ENCODE data around the gene MGAT5.

Gene MGAT5

DNA sequence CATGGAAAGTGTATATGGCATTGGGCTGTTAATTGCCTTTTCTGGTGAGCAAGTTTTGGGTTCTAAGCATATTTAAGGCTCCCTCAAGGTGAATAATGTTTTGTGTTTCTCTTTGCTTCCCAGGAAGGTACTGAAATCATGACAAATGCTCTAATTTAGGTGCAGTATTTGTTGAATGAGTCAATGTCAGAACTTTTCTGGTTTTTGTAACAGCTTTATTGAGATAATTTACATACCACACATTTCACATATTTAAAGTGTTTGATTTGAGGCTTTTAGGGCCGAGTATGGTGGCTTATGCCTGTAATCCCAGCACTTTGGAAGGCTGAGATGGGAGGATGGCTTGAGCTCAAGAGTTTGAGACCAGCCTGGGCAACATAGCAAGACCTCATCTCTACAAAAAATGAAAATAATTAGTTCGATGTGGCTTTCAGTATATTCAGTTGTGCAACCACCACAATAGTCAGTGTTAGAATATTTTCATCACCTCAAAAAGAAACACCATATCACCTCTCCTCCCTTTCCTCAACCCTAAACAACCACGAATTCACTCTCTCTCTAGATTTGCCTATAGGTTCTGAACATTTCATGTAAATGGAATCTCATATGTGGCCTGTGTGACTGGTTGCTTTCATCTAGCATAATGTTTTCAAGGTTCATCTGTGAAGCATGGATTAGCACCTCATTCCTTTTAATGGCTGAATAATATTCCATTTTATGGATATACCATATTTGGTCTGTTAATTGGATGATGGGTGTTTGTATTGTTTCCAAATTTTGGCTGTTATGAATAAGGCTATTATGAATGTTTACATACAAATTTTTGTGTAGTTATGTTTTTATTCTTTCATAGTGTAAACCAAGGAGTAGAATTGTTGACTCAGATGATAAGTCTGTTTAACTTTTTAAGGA is 54.9 kb downstream of the MGAT5 start:
- no peak for DNase-seq

DNA sequence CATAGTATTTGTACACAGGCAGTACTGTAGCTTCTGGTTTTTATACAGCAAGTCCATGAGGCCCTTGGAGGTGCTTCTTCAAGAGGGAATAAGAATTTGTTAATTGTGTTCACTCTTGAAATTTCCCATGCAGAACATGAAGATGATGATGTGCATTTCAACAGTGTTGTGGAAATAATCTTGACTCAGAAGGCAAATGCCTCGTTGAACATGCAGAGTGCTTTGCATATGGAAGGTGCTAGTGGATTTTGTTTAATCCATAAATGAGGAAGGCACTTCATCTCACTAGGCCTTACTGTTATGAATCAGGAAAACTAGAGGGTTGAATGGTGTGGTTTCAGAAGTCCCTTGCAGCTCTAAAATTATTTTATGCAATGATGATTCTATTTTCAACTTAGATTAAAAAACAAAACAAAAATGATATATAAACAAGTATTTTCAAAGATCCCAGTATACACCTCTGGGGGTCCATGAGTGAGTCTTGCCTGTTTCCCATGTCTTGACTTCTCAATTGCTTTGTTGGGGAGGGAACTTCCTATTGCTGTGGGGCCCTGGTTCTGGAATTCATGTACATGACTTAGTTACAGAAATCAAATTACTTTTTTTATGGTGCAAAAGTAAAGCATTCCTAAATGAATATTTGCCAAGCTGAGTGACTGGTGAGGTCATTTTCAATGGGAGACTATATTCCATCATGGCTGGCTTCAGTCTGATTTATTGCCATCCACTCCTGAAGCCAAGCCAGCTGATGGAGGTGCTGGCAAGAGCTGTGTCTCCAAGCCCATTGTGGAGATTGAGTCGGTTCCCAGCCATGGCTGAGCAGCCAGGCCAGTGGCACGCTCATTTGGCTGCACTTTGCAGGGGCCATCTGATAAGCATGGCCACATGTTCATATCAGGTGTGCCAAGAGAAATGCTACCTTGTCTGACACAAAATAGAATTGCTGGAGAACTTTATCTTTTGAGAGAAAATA is 56.5 kb downstream of the MGAT5 start:
- no peak for DNase-seq

- DNase-seq = peak; percentile 17
Measured at GRCh38 chr2:134312482-134312881, 58.6 kb downstream of the MGAT5 start.

DNA sequence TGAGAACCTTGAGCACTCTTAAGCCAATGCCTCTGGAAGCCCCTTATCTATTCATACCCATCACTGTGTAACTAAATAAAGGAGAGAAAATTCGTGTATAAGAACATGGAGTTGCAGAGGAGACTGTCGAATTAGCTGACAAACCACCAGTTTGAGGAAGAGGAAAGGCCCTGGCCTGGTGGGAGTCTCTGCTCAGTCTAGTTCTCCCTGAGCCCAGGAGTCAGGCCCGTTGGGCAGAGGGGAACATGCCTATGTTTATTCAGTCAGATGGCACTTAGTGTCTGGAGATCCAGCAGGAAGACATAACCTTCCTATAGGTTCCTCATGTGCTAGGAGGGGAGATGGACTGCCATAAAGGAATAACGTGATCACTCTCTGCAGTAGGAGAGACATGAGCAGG is 60.3 kb downstream of the MGAT5 start:
- DNase-seq = no peak

GRCh38 chr2:134314681-134315368 is 61.0 kb downstream of the MGAT5 start:
- DNase-seq = no peak

- no peak for DNase-seq
Measured at GRCh38 chr2:134315471-134315870, 61.6 kb downstream of the MGAT5 start.

- no peak for DNase-seq
Measured at GRCh38 chr2:134319596-134320254, 65.9 kb downstream of the MGAT5 start.

DNA sequence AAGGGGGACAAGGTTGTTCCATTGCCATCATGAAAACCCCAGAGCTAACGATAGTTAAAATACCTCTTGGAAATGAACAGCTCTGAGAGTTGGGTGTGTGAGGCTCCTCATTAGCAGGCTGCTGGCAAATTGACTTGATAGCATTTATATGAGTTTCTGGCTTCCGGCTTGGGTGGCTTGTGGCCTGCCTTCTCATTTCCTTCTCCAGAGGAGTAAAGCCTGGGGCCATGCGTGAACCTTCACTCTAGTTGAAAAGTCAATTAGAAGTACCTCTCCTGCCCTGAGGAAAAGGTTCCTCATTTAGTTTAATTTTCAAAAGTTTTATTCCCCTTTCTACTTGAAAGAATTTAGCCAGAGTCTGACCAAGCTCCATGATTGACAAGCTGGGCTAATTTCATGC is 67.1 kb downstream of the MGAT5 start:
- DNase-seq = no peak

- no peak for DNase-seq
Measured at GRCh38 chr2:134323777-134324176, 69.9 kb downstream of the MGAT5 start.

- DNase-seq = no peak
Measured at GRCh38 chr2:134324430-134324829, 70.6 kb downstream of the MGAT5 start.

DNA sequence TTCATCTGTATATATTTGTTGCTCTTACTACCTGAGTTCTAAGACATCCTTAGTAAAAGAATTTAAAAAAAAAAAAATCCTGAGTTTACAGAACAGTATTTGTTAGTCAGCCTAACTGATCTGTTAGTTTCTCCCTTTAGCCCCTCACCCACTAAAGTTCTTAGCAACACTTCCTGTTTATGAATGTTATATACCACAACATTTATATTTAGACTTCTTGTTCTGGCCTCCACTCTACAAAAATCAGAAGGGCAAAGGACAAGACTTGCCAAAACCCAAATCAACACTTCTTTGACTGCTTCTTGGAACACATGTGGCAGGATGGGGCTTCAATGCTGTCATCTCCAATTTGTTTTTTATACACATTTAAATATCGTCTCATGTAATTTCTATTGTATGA is 71.1 kb downstream of the MGAT5 start:
- DNase-seq = no peak

DNA sequence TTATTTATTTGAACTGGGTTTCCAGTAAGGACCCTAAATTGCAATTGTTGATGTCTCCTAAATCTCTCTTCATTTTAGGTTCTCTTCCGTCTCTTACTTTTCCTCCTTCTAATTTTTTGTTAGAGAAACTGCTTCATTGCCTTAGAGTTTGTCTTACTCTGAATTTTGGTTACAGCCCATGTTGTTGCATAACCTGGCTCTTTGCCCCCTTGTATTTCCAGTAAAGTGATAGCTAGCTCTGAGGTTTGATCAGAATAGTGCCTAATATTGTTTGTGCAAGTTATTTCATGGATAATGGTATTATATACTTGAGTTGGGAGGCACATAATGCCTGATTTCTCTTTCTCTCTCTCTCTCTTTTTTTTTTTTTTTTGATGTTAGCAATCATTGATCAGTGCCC is 71.8 kb downstream of the MGAT5 start:
- DNase-seq = no peak

GRCh38 chr2:134327367-134327766 is 73.5 kb downstream of the MGAT5 start:
- DNase-seq = no peak

GRCh38 chr2:134331081-134331480 is 77.2 kb downstream of the MGAT5 start:
- DNase-seq = no peak

- no peak for DNase-seq
Measured at GRCh38 chr2:134333646-134334189, 79.8 kb downstream of the MGAT5 start.

GRCh38 chr2:134334542-134335353 is 80.9 kb downstream of the MGAT5 start:
- DNase-seq = no peak

- DNase-seq = no peak
Measured at GRCh38 chr2:134335601-134336000, 81.7 kb downstream of the MGAT5 start.

- no peak for DNase-seq
Measured at GRCh38 chr2:134336352-134336751, 82.5 kb downstream of the MGAT5 start.

GRCh38 chr2:134336921-134337320 is 83.0 kb downstream of the MGAT5 start:
- DNase-seq = no peak

GRCh38 chr2:134337631-134338030 is 83.8 kb downstream of the MGAT5 start:
- DNase-seq = no peak

- DNase-seq = no peak
Measured at GRCh38 chr2:134338208-134338607, 84.3 kb downstream of the MGAT5 start.
